NB4 (cell line): ENCODE results near the gene RECK.

Experiments used
- CTCF ChIP-seq: IDR thresholded peaks from one replicate; pipeline ENCODE4 v1.5.1; 2012; ENCODE audit warnings: low read depth, low read length
- MAX ChIP-seq: IDR thresholded peaks from 2 replicates; pipeline ENCODE4 v1.6.1; 2011; ENCODE audit warnings: low read depth, low read length
- POLR2A ChIP-seq: IDR thresholded peaks from 2 replicates; pipeline ENCODE4 v1.6.1; 2011; ENCODE audit warnings: mild to moderate bottlenecking; ENCODE audit not compliant: insufficient read length; ENCODE audit errors: extremely low read depth

GRCh38 chr9:36162211-36162738 is 125.6 kb downstream of the RECK start:
- no peak for TF ChIP-seq CTCF
- no peak for TF ChIP-seq POLR2A
- TF ChIP-seq MAX = no peak
